ENCODE results near the gene CBX4. TPM values are rescaled to one million over a fixed set of nuclear protein-coding genes. Genes with fewer than 3 reads are reported as not detected.

CBX4 gene
- total and polyA plus RNA-seq, 2 of the 13 experiments (the other 11 are each of a cell fraction or from before 2014, with no cell fraction given), result 25.8 to 50.8 TPM

- TF ChIP-seq E2F1 (CRISPR knock-in tag; IDR thresholded peaks at IDR 0.05) (no peak), DBP (CRISPR knock-in tag; IDR thresholded peaks at IDR 0.05; ENCODE audit: not compliant biosample characterization) (no peak), RBAK (CRISPR knock-in tag; IDR thresholded peaks at IDR 0.05) (no peak), ZNF580 (CRISPR knock-in tag; IDR thresholded peaks at IDR 0.05; ENCODE audit: borderline replicate concordance, low read depth) (0 out of 2 replicates have a peak, but pooled peaks have one; percentile 44), EEA1 (CRISPR knock-in tag; IDR thresholded peaks at IDR 0.05; ENCODE audit: borderline replicate concordance) (peak; percentile 42; the same call in 1 of the 2 replicates), TOPORS (CRISPR knock-in tag; IDR thresholded peaks at IDR 0.05) (no peak), GLI4 (CRISPR knock-in tag; IDR thresholded peaks at IDR 0.05; ENCODE audit: borderline replicate concordance) (no peak), ZNF275 (CRISPR knock-in tag; IDR thresholded peaks at IDR 0.05; ENCODE audit: borderline replicate concordance) (no peak), KLF11 (CRISPR knock-in tag; IDR thresholded peaks at IDR 0.05) (0 out of 2 replicates have a peak, but pooled peaks have one; percentile 46), KIAA2018 (CRISPR knock-in tag; IDR thresholded peaks at IDR 0.05; ENCODE audit: borderline replicate concordance) (no peak), PCBP2 (optimal IDR thresholded peaks at IDR 0.05; ENCODE audit: low read depth, low read length, poor library complexity, severe bottlenecking) (no peak), RARG (CRISPR knock-in tag; IDR thresholded peaks at IDR 0.05; ENCODE audit: low read depth) (no peak), RFXAP (CRISPR knock-in tag; IDR thresholded peaks at IDR 0.05; ENCODE audit: borderline replicate concordance) (no peak), GLMP (CRISPR knock-in tag; IDR thresholded peaks at IDR 0.05; ENCODE audit: borderline replicate concordance) (no peak)
Observed at GRCh38 chr17:79808763-79809529, 30.3 kb downstream of the CBX4 start (continued).
